NCI-H2029 treated with DMSO at 0.1 percent for 48 hours (cell line): Measurements from ENCODE around the gene SDHA.
"Not testable (repeated sequence)": the region's sequence is repeated elsewhere in the genome, so short reads cannot be mapped to it uniquely, and the experiment has no call there.

ENCODE experiments used
- DNase-seq: peaks from one replicate; lab custom pipeline; 2025; lab: John Stamatoyannopoulos, UW

The SDHA gene

GRCh38 chr5:186091-187041 is 31.8 kb upstream of the SDHA start:
- DNase-seq, result no peak

DNA sequence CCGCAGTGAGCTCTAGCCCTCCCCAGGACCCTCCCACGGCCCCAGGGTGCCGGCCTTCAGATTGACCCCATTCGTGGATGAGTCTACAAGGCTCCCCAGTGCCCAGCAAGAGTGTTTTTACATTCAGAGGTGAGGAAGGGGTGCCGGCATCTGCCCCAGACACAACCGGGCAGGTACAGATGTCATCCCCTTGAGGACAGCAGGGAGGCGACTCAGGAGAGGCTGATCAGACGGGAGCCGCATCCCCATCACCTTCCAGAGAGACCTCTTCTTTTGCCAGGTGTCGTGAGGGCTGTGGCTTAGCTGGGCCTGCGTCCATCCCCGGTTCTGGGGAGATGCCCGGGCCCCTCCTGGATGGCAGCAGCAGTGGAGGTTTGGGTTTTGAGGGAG is 31.1 kb upstream of the SDHA start:
- DNase-seq, result no peak

- DNase-seq, result no peak
Observed at GRCh38 chr5:187617-188451, 30.3 kb upstream of the SDHA start.

GRCh38 chr5:188488-189481 is 29.3 kb upstream of the SDHA start:
- peak; percentile 62 for DNase-seq

DNA sequence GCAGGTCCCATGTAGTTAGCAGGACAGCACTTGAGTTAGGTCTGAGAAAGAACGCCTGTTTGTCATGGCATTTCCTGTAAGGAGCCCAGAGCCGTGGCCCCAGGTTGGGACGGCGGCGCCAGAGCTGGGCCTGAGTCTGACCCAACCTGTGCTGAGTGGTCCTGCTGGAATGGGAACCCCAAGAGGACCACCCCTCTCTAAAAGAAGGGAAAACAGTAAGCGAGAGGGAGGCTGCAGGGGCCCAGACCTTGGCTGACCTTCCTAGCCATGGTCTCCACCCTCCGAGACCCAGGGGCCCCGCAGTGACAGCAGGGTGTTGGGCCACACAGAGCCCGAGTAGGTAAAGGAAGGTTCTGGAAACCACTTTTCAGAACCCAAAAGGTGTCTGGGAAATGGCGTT is 28.6 kb upstream of the SDHA start:
- no peak for DNase-seq

- no peak for DNase-seq
Observed at GRCh38 chr5:189976-190365, 28.1 kb upstream of the SDHA start.

DNA sequence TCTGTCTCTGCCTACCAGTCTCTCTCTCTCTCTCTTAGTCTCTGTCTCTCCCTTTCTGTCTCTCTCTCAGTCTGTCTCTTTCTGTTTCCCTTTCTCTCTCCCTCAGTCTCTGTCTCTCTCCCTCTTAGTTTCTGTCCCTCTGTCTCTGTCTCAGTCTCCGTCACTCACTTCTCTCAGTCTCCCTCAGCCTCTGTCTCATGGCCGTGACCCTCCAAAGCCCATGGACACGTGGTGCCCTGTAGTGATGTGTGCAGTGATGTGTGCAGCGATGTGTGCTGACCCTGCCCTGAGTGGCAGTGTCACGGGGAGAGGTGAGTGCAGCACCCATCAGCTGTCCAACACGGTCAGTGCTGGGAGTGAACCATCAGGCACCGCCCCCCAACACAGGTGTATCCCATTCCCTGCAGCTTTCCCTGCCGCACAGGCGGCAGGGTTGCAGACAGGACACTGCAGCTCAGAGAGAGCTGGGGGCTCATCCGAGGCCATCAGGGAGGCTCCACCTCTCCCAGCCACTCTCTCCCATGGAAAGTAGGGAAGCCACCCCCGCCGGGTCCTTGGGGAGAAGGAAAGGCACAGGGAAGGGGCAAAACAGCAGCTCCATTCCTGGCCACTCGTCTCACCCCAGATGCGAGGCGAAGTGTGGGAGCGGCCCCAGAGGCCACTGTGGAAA is 27.6 kb upstream of the SDHA start:
- no peak for DNase-seq

DNA sequence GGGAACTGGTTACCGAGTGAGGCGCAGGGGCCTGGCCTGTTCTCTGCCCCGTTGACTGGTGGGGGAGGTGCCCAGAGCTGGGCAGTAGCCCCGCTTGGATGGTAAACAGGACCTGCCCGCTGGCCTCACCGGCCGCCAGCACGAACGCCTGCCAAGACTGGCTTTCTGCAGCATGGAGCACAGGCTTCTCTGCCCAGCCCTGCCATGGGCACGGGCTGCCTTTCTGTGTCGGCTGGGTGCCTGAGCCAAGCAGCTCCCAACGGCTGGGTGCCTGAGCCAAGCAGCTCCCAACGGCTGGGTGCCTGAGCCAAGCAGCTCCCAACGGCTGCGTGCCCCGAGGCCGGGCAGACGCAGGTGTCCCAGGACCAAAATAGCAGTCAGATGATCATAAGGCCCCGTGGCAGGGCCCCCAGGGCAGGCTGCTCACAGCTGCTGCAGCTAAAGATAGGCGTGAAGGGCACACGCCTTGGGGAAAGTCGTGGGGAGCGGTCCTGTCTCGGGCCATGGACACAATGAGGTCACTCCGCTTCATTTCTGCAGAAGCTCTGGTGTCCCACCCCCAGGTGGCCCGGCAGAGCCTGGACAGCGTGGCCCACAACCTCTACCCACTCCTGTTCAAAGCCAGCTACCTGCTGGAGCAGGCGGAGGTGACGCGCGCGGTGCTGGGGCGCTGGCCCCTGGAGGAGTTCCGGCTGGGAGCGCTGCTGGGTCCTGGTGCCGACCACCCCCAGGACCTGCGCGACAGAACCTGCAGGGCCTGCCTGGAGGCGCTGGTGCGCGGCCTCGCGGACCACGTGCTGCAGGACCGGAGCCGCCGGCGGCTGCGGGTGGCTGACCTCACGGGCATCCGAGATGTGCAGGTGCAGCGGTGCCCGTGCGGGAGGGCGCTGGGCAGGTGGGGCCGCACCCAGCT is 26.8 kb upstream of the SDHA start, which contains the start of gene LRRC14B:
TSS of gene LRRC14B (plus strand) at position 460 of the 913 bp plus-strand sequence. CDS start at position 504, 44 bp downstream.
- no peak for DNase-seq

- no peak for DNase-seq
Observed at GRCh38 chr5:191949-192690, 26.0 kb upstream of the SDHA start.

- no peak for DNase-seq
Observed at GRCh38 chr5:192691-192969, 25.5 kb upstream of the SDHA start.

- DNase-seq, result no peak
Observed at GRCh38 chr5:192970-193831, 24.9 kb upstream of the SDHA start.

- DNase-seq, result no peak
Observed at GRCh38 chr5:194102-194501, 24.0 kb upstream of the SDHA start.

DNA sequence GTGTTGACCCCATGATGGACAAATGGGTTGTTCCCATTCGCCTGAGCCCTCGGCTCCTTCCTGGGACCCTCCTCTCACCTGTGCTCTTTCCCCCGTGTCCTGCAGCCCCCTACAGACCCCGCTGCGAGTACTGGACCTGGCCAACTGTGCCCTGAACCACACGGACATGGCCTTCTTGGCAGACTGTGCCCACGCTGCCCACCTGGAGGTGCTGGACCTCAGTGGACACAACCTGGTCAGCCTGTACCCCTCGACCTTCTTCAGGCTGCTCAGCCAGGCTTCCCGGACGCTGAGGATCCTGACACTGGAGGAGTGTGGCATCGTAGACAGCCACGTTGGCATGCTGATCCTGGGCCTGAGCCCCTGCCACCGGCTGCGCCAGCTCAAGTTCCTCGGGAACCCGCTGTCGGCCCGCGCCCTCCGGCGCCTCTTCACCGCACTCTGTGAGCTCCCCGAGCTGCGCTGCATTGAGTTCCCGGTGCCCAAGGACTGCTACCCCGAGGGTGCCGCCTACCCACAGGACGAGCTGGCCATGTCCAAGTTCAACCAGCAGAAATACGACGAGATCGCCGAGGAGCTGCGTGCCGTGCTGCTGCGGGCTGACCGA is 23.4 kb upstream of the SDHA start:
- no peak for DNase-seq

GRCh38 chr5:195401-196160 is 22.5 kb upstream of the SDHA start:
- DNase-seq, result no peak

DNA sequence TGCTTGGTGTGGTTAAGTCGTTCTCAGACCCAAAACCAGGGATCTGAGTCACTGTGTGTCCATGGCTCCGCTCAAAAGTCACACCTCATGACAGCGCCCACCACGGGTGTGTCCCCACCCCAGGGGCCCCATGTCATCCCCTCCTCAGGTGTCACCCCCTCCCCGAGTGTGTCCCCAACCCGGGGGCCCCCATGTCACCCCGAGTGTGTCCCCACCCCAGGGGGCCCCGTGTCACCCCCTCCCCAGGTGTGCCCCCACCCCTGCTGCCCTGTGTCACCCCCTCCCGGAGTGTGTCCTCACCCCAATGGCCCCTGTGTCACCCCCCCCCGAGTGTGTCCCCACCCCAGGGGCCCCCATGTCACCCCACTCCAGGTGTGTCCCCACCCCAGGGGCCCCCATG is 21.8 kb upstream of the SDHA start:
- DNase-seq, result no peak

- not testable (repeated sequence) for DNase-seq
Observed at GRCh38 chr5:197031-197430, 21.1 kb upstream of the SDHA start.

GRCh38 chr5:197892-198489 is 20.1 kb upstream of the SDHA start:
- no peak for DNase-seq
